SK-N-SH (cell line): ENCODE results near the gene STEAP3.

ENCODE experiments used
- CTCF ChIP-seq: fragments of 200-600 bp; sonication (generic); IDR thresholded peaks from 2 replicates; pipeline ENCODE4 v1.6.1; 2017; ENCODE audit warnings: antibody characterized with exemption, mild to moderate bottlenecking, moderate library complexity
- EP300 ChIP-seq, 2 experiments: IDR thresholded peaks; 2 replicates each; pipeline versions ENCODE4 v1.4.0 to v1.6.1; 2012; ENCODE audit warnings: borderline replicate concordance in 1 of 2, low read depth in 1 of 2, low read length in 1 of 2
- FOSL2 ChIP-seq: IDR thresholded peaks from 2 replicates; pipeline ENCODE4 v1.4.0; 2012; ENCODE audit warnings: low read depth, mild to moderate bottlenecking, moderate library complexity, borderline replicate concordance
- FOXM1 ChIP-seq: IDR thresholded peaks from 2 replicates; pipeline ENCODE4 v1.4.0; 2012; ENCODE audit warnings: low read depth, mild to moderate bottlenecking
- MAX ChIP-seq: IDR thresholded peaks from 2 replicates; pipeline ENCODE4 v1.4.0; 2012; ENCODE audit warnings: low read depth
- RAD21 ChIP-seq: IDR thresholded peaks from 2 replicates; pipeline ENCODE4 v1.6.1; 2012; ENCODE audit warnings: mild to moderate bottlenecking, low read length
- RFX5 ChIP-seq: IDR thresholded peaks from 2 replicates; pipeline ENCODE4 v1.6.1; 2012; ENCODE audit warnings: mild to moderate bottlenecking, improper control_type of control experiment, low read length
- SMC3 ChIP-seq: IDR thresholded peaks from 2 replicates; pipeline ENCODE4 v1.6.1; 2012; ENCODE audit warnings: low read depth, low read length, improper control_type of control experiment
- TCF12 ChIP-seq: IDR thresholded peaks from 2 replicates; pipeline ENCODE4 v1.4.0; 2012
- YY1 ChIP-seq: IDR thresholded peaks from 2 replicates; pipeline ENCODE4 v1.4.0; 2012; ENCODE audit warnings: low read depth, mild to moderate bottlenecking
- TF ChIP-seq, protein P1 (sequence below): IDR thresholded peaks from 2 replicates; pipeline ENCODE4 v1.6.1; 2012; ENCODE audit warnings: mild to moderate bottlenecking, low read depth, low read length, moderate library complexity

GRCh38 chr2:119234021-119235019 lies 10.7 kb downstream of the STEAP3 start:
- TF ChIP-seq CTCF (peak; percentile 44), SMC3 (peak; percentile 56; the same call in 1 of the 2 replicates), MAX (no peak), FOXM1 (no peak), FOSL2 (no peak), TCF12 (no peak), YY1 (no peak), EP300 (IDR thresholded peaks at IDR 0.05; ENCODE audit: borderline replicate concordance in 1 of 2, low read depth in 1 of 2, low read length in 1 of 2) (no peak), RFX5 (no peak), RAD21 (peak; percentile 58)
- TF ChIP-seq, protein P1, sequence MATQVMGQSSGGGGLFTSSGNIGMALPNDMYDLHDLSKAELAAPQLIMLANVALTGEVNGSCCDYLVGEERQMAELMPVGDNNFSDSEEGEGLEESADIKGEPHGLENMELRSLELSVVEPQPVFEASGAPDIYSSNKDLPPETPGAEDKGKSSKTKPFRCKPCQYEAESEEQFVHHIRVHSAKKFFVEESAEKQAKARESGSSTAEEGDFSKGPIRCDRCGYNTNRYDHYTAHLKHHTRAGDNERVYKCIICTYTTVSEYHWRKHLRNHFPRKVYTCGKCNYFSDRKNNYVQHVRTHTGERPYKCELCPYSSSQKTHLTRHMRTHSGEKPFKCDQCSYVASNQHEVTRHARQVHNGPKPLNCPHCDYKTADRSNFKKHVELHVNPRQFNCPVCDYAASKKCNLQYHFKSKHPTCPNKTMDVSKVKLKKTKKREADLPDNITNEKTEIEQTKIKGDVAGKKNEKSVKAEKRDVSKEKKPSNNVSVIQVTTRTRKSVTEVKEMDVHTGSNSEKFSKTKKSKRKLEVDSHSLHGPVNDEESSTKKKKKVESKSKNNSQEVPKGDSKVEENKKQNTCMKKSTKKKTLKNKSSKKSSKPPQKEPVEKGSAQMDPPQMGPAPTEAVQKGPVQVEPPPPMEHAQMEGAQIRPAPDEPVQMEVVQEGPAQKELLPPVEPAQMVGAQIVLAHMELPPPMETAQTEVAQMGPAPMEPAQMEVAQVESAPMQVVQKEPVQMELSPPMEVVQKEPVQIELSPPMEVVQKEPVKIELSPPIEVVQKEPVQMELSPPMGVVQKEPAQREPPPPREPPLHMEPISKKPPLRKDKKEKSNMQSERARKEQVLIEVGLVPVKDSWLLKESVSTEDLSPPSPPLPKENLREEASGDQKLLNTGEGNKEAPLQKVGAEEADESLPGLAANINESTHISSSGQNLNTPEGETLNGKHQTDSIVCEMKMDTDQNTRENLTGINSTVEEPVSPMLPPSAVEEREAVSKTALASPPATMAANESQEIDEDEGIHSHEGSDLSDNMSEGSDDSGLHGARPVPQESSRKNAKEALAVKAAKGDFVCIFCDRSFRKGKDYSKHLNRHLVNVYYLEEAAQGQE = peak; percentile 92
